GM21737 (cell line): ENCODE data around the gene TWF2.

ENCODE experiments used
- ATAC-seq: cut with Tn5 transposase; IDR thresholded peaks from one replicate; pipeline ENCODE4 v1.9.1; 2021; ENCODE audit warnings: mild to moderate bottlenecking, moderate library complexity; ENCODE audit not compliant: unreplicated experiment

The TWF2 gene

GRCh38 chr3:52184690-52185089, 54.3 kb downstream of the TWF2 start:
- ATAC-seq, result no peak

- no peak for ATAC-seq
Observed at GRCh38 chr3:52183786-52184445, 55.0 kb downstream of the TWF2 start.

GRCh38 chr3:52182691-52183090, 56.3 kb downstream of the TWF2 start:
- ATAC-seq, result no peak

GRCh38 chr3:52182196-52182595, 56.8 kb downstream of the TWF2 start:
- no peak for ATAC-seq

- no peak for ATAC-seq
Observed at GRCh38 chr3:52181543-52181942, 57.4 kb downstream of the TWF2 start.
